ENCODE measurements around the gene DUSP22.

GRCh38 chr6:273551-274058 is 18.7 kb upstream of the DUSP22 start:
- no peak for TF ChIP-seq CTCF (IDR thresholded peaks at IDR 0.05; ENCODE audit: low read depth, low read length, poor library complexity, severe bottlenecking)
- TF ChIP-seq EZH2phosphoT487 (IDR thresholded peaks at IDR 0.05; ENCODE audit: borderline replicate concordance, low read length), result no peak
